Muscle of arm (tissue), 12 donors: ENCODE measurements around the gene SFTPB. TPM values are rescaled to one million over a fixed set of nuclear protein-coding genes. Genes with fewer than 3 reads are reported as not detected.

ENCODE experiments used
- DNase-seq: peaks from one replicate; pipeline ENCODE4 v3.0.0-alpha.2; 2013
- polyA plus RNA-seq, 12 donors: library from polyadenylated mRNA; unstranded; fragments of 120-200 nt; gene quantifications; one replicate each; pipeline ENCODE4 v1.2.1, GENCODE V29; 2013; ENCODE audit not compliant: insufficient read length in 12 of 12

SFTPB gene
- polyA plus RNA-seq, 12 donors, result 0.04 to 0.23 (median 0.08) TPM; not detected in 5

- DNase-seq, result no peak
These were observed 54.1 kb downstream of the SFTPB start for GRCh38 chr2:85613717-85614515.

- peak; percentile 94 for DNase-seq
These were observed 56.1 kb downstream of the SFTPB start, which contains the start of gene C2orf68 for GRCh38 chr2:85611705-85612587. C2orf68 (minus strand) TSS chr2:85612066; CDS start chr2:85611984, 82 bp downstream.

DNA sequence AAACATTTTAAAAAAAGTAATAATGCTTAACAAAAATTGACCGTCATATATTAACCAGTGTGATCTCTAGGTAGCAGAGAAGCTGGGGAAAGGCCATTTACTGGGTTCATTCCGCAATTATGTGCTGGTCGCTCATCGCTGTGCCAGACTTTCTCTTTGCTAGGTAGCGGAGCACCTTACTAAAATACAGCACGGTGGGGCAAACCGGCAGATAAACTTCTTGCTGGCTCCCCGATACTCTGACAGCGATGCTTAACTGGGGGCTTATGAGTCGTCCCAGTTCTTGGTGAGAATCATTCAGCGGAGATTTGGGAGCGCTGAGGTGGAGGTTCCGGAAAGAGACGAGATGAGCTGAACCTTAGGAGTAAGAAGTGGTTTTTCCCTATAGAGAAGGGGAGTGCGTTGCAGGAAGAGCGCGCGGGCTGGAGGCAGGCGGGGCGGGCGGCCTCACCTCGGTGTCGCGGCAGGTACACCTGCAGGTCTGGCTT is 56.7 kb downstream of the SFTPB start:
- no peak for DNase-seq

Other genes starting within 250 kb of the SFTPB start
- gene SH2D6, start 249.5 kb downstream of the SFTPB start, polyA plus RNA-seq, result 1 to 10 TPM in 2 of 12 donors, under 1 TPM in 8, not detected in 2; 0.21 to 1.5 (median 0.62) TPM
- 100 to 1,000 TPM in 11 of 12 donors, not detected in 1; 145 to 284 (median 207) TPM for gene MAT2A, start 129.0 kb downstream of the SFTPB start, polyA plus RNA-seq
- gene GGCX, start 106.7 kb downstream of the SFTPB start, polyA plus RNA-seq, result 10 to 100 TPM in 11 of 12 donors, not detected in 1; 10.1 to 26.8 (median 23.1) TPM
- gene VAMP8, start 90.6 kb downstream of the SFTPB start, polyA plus RNA-seq, result 10 to 100 TPM in 10 of 12 donors, 1 to 10 TPM in 1, not detected in 1; 9.6 to 34.0 (median 13.7) TPM
- 10 to 100 TPM in 11 of 12 donors, not detected in 1; 19.4 to 44.4 (median 38.0) TPM for gene VAMP5, start 83.8 kb downstream of the SFTPB start, polyA plus RNA-seq
- gene RNF181, start 72.5 kb downstream of the SFTPB start, polyA plus RNA-seq, result 10 to 100 TPM in 11 of 12 donors, not detected in 1; 50.8 to 72.4 (median 61.3) TPM
- 10 to 100 TPM in 2 of 12 donors, 1 to 10 TPM in 9, not detected in 1; 7.3 to 25.4 (median 8.8) TPM for gene TMEM150A, start 65.5 kb downstream of the SFTPB start, polyA plus RNA-seq
- gene C2orf68, start 56.1 kb downstream of the SFTPB start, polyA plus RNA-seq, result 1,000 to 10,000 TPM in 1 of 12 donors, 10 to 100 TPM in 11; 41.0 to 2,776 (median 53.5) TPM
- gene USP39, start 52.0 kb downstream of the SFTPB start, polyA plus RNA-seq, result 10 to 100 TPM in 11 of 12 donors, not detected in 1; 21.5 to 48.2 (median 42.2) TPM
- gene GNLY, start 26.2 kb upstream of the SFTPB start, polyA plus RNA-seq, result 1 to 10 TPM in 5 of 12 donors, under 1 TPM in 4, not detected in 3; 0.42 to 2.9 (median 1.1) TPM
- 10 to 100 TPM in 11 of 12 donors, not detected in 1; 11.4 to 29.5 (median 14.7) TPM for gene ATOH8, start 85.8 kb upstream of the SFTPB start, polyA plus RNA-seq
- 10 to 100 TPM in 11 of 12 donors, not detected in 1; 29.1 to 44.7 (median 34.3) TPM for gene ST3GAL5, start 220.8 kb upstream of the SFTPB start, polyA plus RNA-seq